ENCODE data around the gene KIR2DL3.

The KIR2DL3 gene

GRCh38 chr19:54792814-54793213 lies 54.5 kb downstream of the KIR2DL3 start:
- no peak for DNase-seq (ENCODE audit: low read depth)

- DNase-seq (ENCODE audit: low read depth): no peak
These were observed 57.4 kb downstream of the KIR2DL3 start for GRCh38 chr19:54795758-54796157.
